DMS153 treated with DMSO at 0.1 percent for 48 hours (cell line): ENCODE measurements around the gene CD1B.
"Not testable (repeated sequence)": the region's sequence is repeated elsewhere in the genome, so short reads cannot be mapped to it uniquely, and the experiment has no call there.

Experiments
- DNase-seq: peaks from one replicate; lab custom pipeline; 2025; ENCODE audit not compliant: unreplicated experiment; lab: John Stamatoyannopoulos, UW

Gene CD1B

DNA sequence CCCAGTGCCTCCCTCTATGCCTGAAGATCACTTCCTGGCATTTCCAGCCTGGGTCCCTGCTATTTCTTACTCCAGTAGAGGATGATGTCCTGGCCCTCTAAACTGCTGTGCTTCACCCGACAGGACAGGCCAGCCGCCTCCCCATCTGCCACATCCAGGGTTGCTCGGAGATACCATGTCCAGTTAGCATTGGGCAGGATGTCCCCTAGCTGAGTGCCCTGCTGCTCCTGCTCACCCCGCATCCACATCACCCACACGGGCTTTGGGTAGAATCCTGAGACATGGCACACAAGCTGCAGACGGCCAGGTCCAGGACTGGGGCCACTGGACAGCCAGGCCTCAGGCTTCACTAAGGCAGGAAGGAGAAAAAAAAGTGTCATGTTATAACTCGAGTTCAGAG lies 2.0 kb downstream of the CD1B start:
- no peak for DNase-seq

- no peak for DNase-seq
Measured at GRCh38 chr1:158328426-158328825, 2.9 kb downstream of the CD1B start.

GRCh38 chr1:158327481-158327880 lies 3.9 kb downstream of the CD1B start:
- DNase-seq = no peak

GRCh38 chr1:158324395-158324794 lies 6.9 kb downstream of the CD1B start:
- DNase-seq = no peak

DNA sequence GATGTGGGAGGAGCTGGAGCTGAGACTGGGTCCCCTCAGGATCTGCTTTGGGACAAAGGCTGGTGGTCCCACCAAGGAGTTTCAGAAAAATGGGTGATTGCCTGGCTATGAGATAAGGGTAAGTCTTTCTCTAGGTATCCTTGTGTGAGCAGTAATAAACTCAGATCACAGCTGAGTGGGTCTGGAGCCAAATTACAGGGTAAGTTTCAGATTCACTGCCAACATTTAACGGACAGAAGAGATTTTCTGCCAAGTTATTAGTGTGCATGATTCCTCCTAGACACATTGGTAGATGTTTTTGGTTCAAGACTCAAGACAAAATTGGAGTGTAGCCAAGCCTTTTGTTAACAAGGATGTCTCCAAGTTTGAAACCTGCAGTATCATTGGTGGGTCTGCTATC lies 7.5 kb downstream of the CD1B start:
- no peak for DNase-seq

DNA sequence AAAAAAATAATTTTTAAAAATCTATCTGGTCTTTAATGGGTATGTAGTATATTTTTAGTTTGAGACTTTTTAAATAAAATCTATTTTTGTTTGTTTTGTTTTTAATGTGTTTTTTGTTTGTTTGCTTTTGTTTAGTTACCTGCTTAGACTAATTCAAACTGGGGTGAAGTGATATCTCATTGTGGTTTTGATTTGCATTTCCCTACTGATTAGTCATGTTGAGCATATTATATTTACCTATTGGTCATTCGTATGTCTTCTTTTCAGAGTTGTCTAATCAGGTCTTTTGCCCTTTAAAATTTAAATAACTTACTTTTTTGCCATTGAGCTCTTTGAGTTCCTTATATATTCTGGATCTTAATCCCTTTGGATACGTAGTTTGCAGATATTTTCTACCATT lies 20.3 kb downstream of the CD1B start:
- no peak for DNase-seq

DNA sequence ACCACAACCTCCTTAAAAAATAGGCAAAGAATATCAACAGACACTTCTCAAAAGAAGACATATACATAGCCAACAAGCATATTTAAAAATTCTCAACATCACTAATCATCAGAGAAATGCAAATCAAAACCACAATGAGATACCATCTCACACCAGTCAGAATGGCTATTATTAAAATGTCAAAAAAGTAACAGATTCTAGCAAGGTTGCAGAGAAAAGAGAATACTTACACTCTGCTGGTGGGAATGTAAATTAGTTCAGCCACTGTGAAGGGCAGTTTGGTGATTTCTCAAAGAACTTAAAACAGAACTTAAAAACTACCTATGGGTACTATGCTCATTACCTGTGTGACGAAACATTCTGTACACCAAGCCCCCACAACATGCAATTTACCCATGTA lies 20.7 kb downstream of the CD1B start:
- DNase-seq = no peak

DNA sequence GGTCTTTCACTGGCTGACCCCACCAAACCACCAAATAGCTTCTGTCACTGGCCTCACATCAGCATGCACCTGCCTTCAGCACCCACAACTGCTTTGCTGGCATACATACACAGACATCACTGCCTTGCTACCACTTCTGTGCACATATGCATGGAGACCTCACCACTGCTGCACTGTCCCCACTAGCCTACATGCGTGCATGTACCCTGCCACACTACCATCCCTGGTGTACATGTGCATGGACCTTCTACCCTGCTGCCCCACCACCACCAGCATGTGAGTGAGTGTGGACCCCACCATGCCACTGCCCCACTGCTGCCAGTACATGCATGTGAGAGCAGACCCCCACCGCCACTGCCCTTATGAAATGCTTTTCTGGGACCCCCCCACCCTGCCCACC lies 35.5 kb downstream of the CD1B start:
- DNase-seq = no peak

GRCh38 chr1:158290321-158290844 lies 40.9 kb downstream of the CD1B start:
- no peak for DNase-seq

DNA sequence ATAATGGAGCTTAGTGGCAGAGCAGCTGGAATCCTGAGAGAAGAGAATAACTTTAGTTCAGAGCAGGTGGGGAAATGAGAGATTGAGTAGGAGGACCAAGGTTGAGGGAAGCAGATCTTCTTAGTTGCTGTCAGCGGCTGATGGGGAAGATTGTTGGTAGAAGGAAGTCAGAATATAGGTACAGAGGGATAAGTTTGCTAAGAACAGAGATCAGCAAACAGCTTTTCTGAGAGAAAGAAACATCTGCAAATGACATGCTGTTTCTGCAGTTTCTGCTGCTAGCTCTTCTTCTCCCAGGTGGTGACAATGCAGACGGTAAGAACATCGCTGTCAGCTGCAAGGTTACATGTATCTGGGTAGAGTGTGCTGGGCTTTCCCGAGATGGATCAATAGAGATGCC lies 41.5 kb downstream of the CD1B start, which contains the start of gene CD1C:
TSS of gene CD1C (plus strand) at position 113 of the 400 bp plus-strand sequence. CDS start at position 255, 142 bp downstream.
- no peak for DNase-seq

- no peak for DNase-seq
Measured at GRCh38 chr1:158286941-158287346, 44.4 kb downstream of the CD1B start.

GRCh38 chr1:158286487-158286886 lies 44.8 kb downstream of the CD1B start:
- no peak for DNase-seq

GRCh38 chr1:158285756-158286241 lies 45.5 kb downstream of the CD1B start:
- DNase-seq = no peak

- DNase-seq = no peak
Measured at GRCh38 chr1:158283965-158284364, 47.4 kb downstream of the CD1B start.

- DNase-seq = not testable (repeated sequence)
Measured at GRCh38 chr1:158282421-158282820, 48.9 kb downstream of the CD1B start.
